ENCODE measurements around the gene TPRA1. TPM values are rescaled to one million over a fixed set of nuclear protein-coding genes. Genes with fewer than 3 reads are reported as not detected.

Gene TPRA1
- total RNA-seq, 1 donor from 2014 or later, result 15.1 TPM

Small RNA genes within 50 kb of the gene (small RNA-seq; reads per million reads assigned to genes)
- not detected for gene AC084035.1
- gene MIR6825, result not detected
- gene MIR7976, result 0.23 reads per million, percentile 10 among the genes with 10 or more reads in this experiment

Other genes starting within 250 kb of the TPRA1 start
- 30.3 TPM for gene MCM2, start 7.7 kb upstream of the TPRA1 start, total RNA-seq
- gene PODXL2, start 38.5 kb upstream of the TPRA1 start, total RNA-seq, result 4.2 TPM
- gene ABTB1, start 82.2 kb upstream of the TPRA1 start, total RNA-seq, result 6.3 TPM
- 12.5 TPM for gene MGLL, start 231.8 kb upstream of the TPRA1 start, total RNA-seq